ENCODE data around the gene GIPC1. TPM values are rescaled to one million over a fixed set of nuclear protein-coding genes. Genes with fewer than 3 reads are reported as not detected.
"Not testable (repeated sequence)": the region's sequence is repeated elsewhere in the genome, so short reads cannot be mapped to it uniquely, and the experiment has no call there.

The GIPC1 gene
- 161 and 191 TPM in 2 replicates for total RNA-seq

GRCh38 chr19:14496029-14496833 is at the start of gene GIPC1:
Gene GIPC1 (minus strand): TSS chr19:14496127. CDS start chr19:14482976, 13,151 bp downstream.
- peak; percentile 88 for DNase-seq (ENCODE audit: extremely low read depth, low read depth, low spot score)

- no peak for DNase-seq (ENCODE audit: extremely low read depth, low read depth, low spot score)
These were observed 49.8 kb upstream of the GIPC1 start for GRCh38 chr19:14545716-14546082.

- no peak for DNase-seq (ENCODE audit: extremely low read depth, low read depth, low spot score)
These were observed 49.2 kb upstream of the GIPC1 start for GRCh38 chr19:14544977-14545715.

GRCh38 chr19:14544047-14544446 is 48.1 kb upstream of the GIPC1 start:
- no peak for DNase-seq (ENCODE audit: extremely low read depth, low read depth, low spot score)

- no peak for DNase-seq (ENCODE audit: extremely low read depth, low read depth, low spot score)
These were observed 46.9 kb upstream of the GIPC1 start for GRCh38 chr19:14542711-14543328.

- DNase-seq (ENCODE audit: extremely low read depth, low read depth, low spot score), result not testable (repeated sequence)
These were observed 46.1 kb upstream of the GIPC1 start for GRCh38 chr19:14541979-14542378.

GRCh38 chr19:14540741-14541525 is 45.0 kb upstream of the GIPC1 start:
- DNase-seq (ENCODE audit: extremely low read depth, low read depth, low spot score), result no peak

GRCh38 chr19:14536926-14537692 is 41.2 kb upstream of the GIPC1 start:
- no peak for DNase-seq (ENCODE audit: extremely low read depth, low read depth, low spot score)

GRCh38 chr19:14533450-14533849 is 37.5 kb upstream of the GIPC1 start:
- no peak for DNase-seq (ENCODE audit: extremely low read depth, low read depth, low spot score)

- DNase-seq (ENCODE audit: extremely low read depth, low read depth, low spot score), result no peak
These were observed 34.6 kb upstream of the GIPC1 start for GRCh38 chr19:14530506-14530905.

GRCh38 chr19:14530005-14530348 is 34.0 kb upstream of the GIPC1 start:
- no peak for DNase-seq (ENCODE audit: extremely low read depth, low read depth, low spot score)

GRCh38 chr19:14529254-14530004 is 33.5 kb upstream of the GIPC1 start, which contains the start of gene TECR:
Gene TECR (plus strand): TSS chr19:14529594. CDS start chr19:14529697, 103 bp downstream.
- peak; percentile 96 for DNase-seq (ENCODE audit: extremely low read depth, low read depth, low spot score)

GRCh38 chr19:14528419-14529253 is 32.7 kb upstream of the GIPC1 start:
- DNase-seq (ENCODE audit: extremely low read depth, low read depth, low spot score), result no peak

GRCh38 chr19:14526423-14526822 is 30.5 kb upstream of the GIPC1 start:
- no peak for DNase-seq (ENCODE audit: extremely low read depth, low read depth, low spot score)

- DNase-seq (ENCODE audit: extremely low read depth, low read depth, low spot score), result no peak
These were observed 29.8 kb upstream of the GIPC1 start for GRCh38 chr19:14525729-14526128.

- no peak for DNase-seq (ENCODE audit: extremely low read depth, low read depth, low spot score)
These were observed 24.6 kb upstream of the GIPC1 start for GRCh38 chr19:14520543-14520942.

- peak; percentile 60 for DNase-seq (ENCODE audit: extremely low read depth, low read depth, low spot score)
These were observed 24.0 kb upstream of the GIPC1 start for GRCh38 chr19:14519860-14520407.

GRCh38 chr19:14519245-14519859 is 23.4 kb upstream of the GIPC1 start:
- no peak for DNase-seq (ENCODE audit: extremely low read depth, low read depth, low spot score)
